Activated T-helper 1 cell treated with anti-CD3 and anti-CD28 coated beads, Interleukin-2, amount 50 U/mL, for 16 hours (primary cell): ENCODE data around the gene CCL27.

Experiments used
- DNase-seq, 2 donors: peaks; one replicate each; pipeline ENCODE4 v3.0.0-alpha.2; 2020; ENCODE audit warnings: low read depth in 1 of 2, low spot score in 1 of 2

Gene CCL27

GRCh38 chr9:34662526-34663302 lies at the start of gene CCL27:
TSS of gene CCL27 (minus strand) at chr9:34662657. CDS start at chr9:34662633, 24 bp downstream.
- no peak for DNase-seq

GRCh38 chr9:34712140-34712539 lies 49.7 kb upstream of the CCL27 start:
- DNase-seq, result no peak

GRCh38 chr9:34710023-34710422 lies 47.6 kb upstream of the CCL27 start, which contains the start of gene CCL21:
TSS of gene CCL21 (minus strand) at chr9:34710136. CDS start at chr9:34710066, 70 bp downstream.
- DNase-seq, result no peak

- no peak for DNase-seq
Observed at GRCh38 chr9:34709196-34709978, 46.9 kb upstream of the CCL27 start.

GRCh38 chr9:34707130-34707529 lies 44.7 kb upstream of the CCL27 start:
- no peak for DNase-seq

GRCh38 chr9:34701769-34702736 lies 39.6 kb upstream of the CCL27 start:
- DNase-seq, result peak; percentile 69 to 71

GRCh38 chr9:34701023-34701768 lies 38.7 kb upstream of the CCL27 start:
- peak; percentile 52 to 68 for DNase-seq

GRCh38 chr9:34694811-34695210 lies 32.4 kb upstream of the CCL27 start:
- DNase-seq, result no peak

GRCh38 chr9:34693560-34693959 lies 31.1 kb upstream of the CCL27 start:
- DNase-seq, result no peak

- no peak for DNase-seq
Observed at GRCh38 chr9:34691936-34692315, 29.5 kb upstream of the CCL27 start.

GRCh38 chr9:34690983-34691935 lies 28.8 kb upstream of the CCL27 start, which contains the start of gene CCL19:
TSS of gene CCL19 (minus strand) at chr9:34691276. CDS start at chr9:34691139, 137 bp downstream.
- no peak for DNase-seq

- no peak for DNase-seq
Observed at GRCh38 chr9:34689512-34689911, 27.1 kb upstream of the CCL27 start.

GRCh38 chr9:34689116-34689470 lies 26.6 kb upstream of the CCL27 start:
- no peak for DNase-seq

GRCh38 chr9:34688329-34689115 lies 26.1 kb upstream of the CCL27 start:
- no peak for DNase-seq

- no peak for DNase-seq
Observed at GRCh38 chr9:34687276-34688030, 25.0 kb upstream of the CCL27 start.

GRCh38 chr9:34686732-34687131 lies 24.3 kb upstream of the CCL27 start:
- no peak for DNase-seq

GRCh38 chr9:34686231-34686630 lies 23.8 kb upstream of the CCL27 start:
- DNase-seq, result no peak

GRCh38 chr9:34685591-34685990 lies 23.1 kb upstream of the CCL27 start:
- DNase-seq, result no peak
